HCT116 (cell line): ENCODE measurements around the gene ERP27. TPM values are rescaled to one million over a fixed set of nuclear protein-coding genes. Genes with fewer than 3 reads are reported as not detected.

Experiments used
- ATAC-seq: fragments of 200-7000 bp; cut with Tn5 transposase; 2 replicates; pipeline ENCODE4 v1.9.1; 2020; ENCODE audit warnings: mild to moderate bottlenecking, moderate library complexity
- BruUV-seq: library from RNA; stranded (reverse); fragments of 400-500 nt; replicated peaks from 2 replicates; lab custom pipeline; 2021; lab: Mats Ljungman, UMichigan
- CTCF ChIA-PET: fragments of 300-600 bp; sonication (Branson Sonifier 250); formaldehyde crosslinking; loops from one replicate; lab custom pipeline; 2021; ENCODE audit warnings: antibody characterized with exemption; lab: Charles Lee
- POLR2A ChIA-PET: fragments of 300-600, 350-600 bp; sonication (Branson Sonifier 250); formaldehyde crosslinking; loops from one replicate; lab custom pipeline; 2021; ENCODE audit warnings: antibody characterized with exemption; lab: Charles Lee
- RAD21 ChIA-PET, 2 experiments: fragments of 300-600 bp; sonication (Branson Sonifier 250); formaldehyde crosslinking; loops; one replicate each; lab custom pipeline; 2023; ENCODE audit warnings: low total read pairs in 2 of 2; ENCODE audit not compliant: uncharacterized antibody in 2 of 2, unreplicated experiment in 2 of 2, low non-redundant PET in 1 of 2; lab: Charles Lee
- DNase-seq: peaks from one replicate; pipeline ENCODE4 v3.0.0-alpha.2; 2010; ENCODE audit warnings: low read depth, low spot score
- H2AFZ ChIP-seq: fragments of 200-600 bp; shearing (Covaris generic), sonication (generic); 2 replicates; pipeline ENCODE4 v1.6.1; 2017; ENCODE audit warnings: low read depth, mixed run types, mixed read lengths, antibody characterized with exemption, low read length; ENCODE audit not compliant: poor library complexity, severe bottlenecking
- H3K27ac ChIP-seq: 2 replicates; pipeline ENCODE4 v1.5.1; 2012; ENCODE audit warnings: low read depth, low read length
- H3K27me3 ChIP-seq: fragments of 200-600 bp; sonication (generic); 2 replicates; pipeline ENCODE4 v1.6.1; 2016; ENCODE audit warnings: mixed run types, low read length, mixed read lengths; ENCODE audit not compliant: insufficient read depth
- H3K36me3 ChIP-seq, 2 experiments: fragments of 200-500 bp in 1 of 2; fragments of 200-600 bp in 1 of 2; sonication (Bioruptor generic) in 1 of 2; sonication (generic) in 1 of 2; 2 replicates each; pipeline versions ENCODE4 v1.5.1 to v1.6.1; 2014 to 2016; ENCODE audit warnings: low read length in 2 of 2, inconsistent platforms in 1 of 2, mixed read lengths in 1 of 2, mixed run types in 1 of 2; ENCODE audit not compliant: insufficient read depth in 2 of 2, control insufficient read depth in 1 of 2
- H3K4me1 ChIP-seq, 2 experiments: fragments of 200-600 bp in 1 of 2; sonication (generic) in 1 of 2; 2 replicates each; pipeline versions ENCODE4 v1.5.1 to v1.6.1; 2012 to 2017; ENCODE audit warnings: low read length in 2 of 2, inconsistent platforms in 1 of 2, mild to moderate bottlenecking in 1 of 2, mixed read lengths in 1 of 2, mixed run types in 1 of 2, moderate library complexity in 1 of 2; ENCODE audit not compliant: insufficient read depth in 2 of 2, control insufficient read depth in 1 of 2
- H3K4me2 ChIP-seq: fragments of 200-600 bp; sonication (generic); 2 replicates; pipeline ENCODE4 v1.6.1; 2017; ENCODE audit warnings: mixed run types, low read length, mixed read lengths
- H3K4me3 ChIP-seq, 2 experiments: fragments of 200-600 bp in 1 of 2; sonication (generic) in 1 of 2; replicated peaks in 1 of 2; 2 replicates each; pipeline ENCODE4 v1.5.1; 2011 to 2016; ENCODE audit warnings: low read length in 2 of 2, control low read depth in 1 of 2, low read depth in 1 of 2, mild to moderate bottlenecking in 1 of 2, mixed read lengths in 1 of 2, mixed run types in 1 of 2
- H3K79me2 ChIP-seq: fragments of 200-600 bp; sonication (generic); 2 replicates; pipeline ENCODE4 v1.6.1; 2017; ENCODE audit warnings: mild to moderate bottlenecking, mixed run types, low read length, moderate library complexity, mixed read lengths; ENCODE audit not compliant: insufficient read depth
- H3K9ac ChIP-seq: fragments of 200-600 bp; sonication (generic); 2 replicates; pipeline ENCODE4 v1.6.1; 2016; ENCODE audit warnings: low read length, mixed read lengths
- H3K9me2 ChIP-seq: fragments of 200-600 bp; sonication (generic), shearing (Covaris generic); 2 replicates; pipeline ENCODE4 v1.6.1; 2017; ENCODE audit warnings: mixed run types, mild to moderate bottlenecking, moderate library complexity; ENCODE audit not compliant: insufficient read depth
- H3K9me3 ChIP-seq, 2 experiments: fragments of 200-500 bp in 1 of 2; fragments of 200-600 bp in 1 of 2; sonication (Bioruptor generic) in 1 of 2; sonication (generic) in 1 of 2; 2 replicates each; pipeline ENCODE4 v1.6.1; 2014 to 2017; ENCODE audit warnings: low read length in 2 of 2, mixed read lengths in 2 of 2, inconsistent platforms in 1 of 2, low read depth in 1 of 2, mild to moderate bottlenecking in 1 of 2, mixed run types in 1 of 2, moderate library complexity in 1 of 2; ENCODE audit not compliant: control insufficient read depth in 1 of 2, insufficient read depth in 1 of 2
- H4K20me1 ChIP-seq: fragments of 200-600 bp; sonication (generic), shearing (Covaris generic); 2 replicates; pipeline ENCODE4 v1.6.1; 2017; ENCODE audit warnings: mixed run types, mild to moderate bottlenecking, moderate library complexity; ENCODE audit not compliant: insufficient read depth
- ATF3 ChIP-seq: IDR thresholded peaks from 2 replicates; pipeline ENCODE4 v1.6.1; 2012
- CBX3 ChIP-seq: IDR thresholded peaks from 2 replicates; pipeline ENCODE4 v1.6.1; 2012; ENCODE audit warnings: low read depth
- CEBPB ChIP-seq: IDR thresholded peaks from 2 replicates; pipeline ENCODE4 v1.6.1; 2012; ENCODE audit warnings: low read depth
- CTCF ChIP-seq, 3 experiments: fragments of 200-600 bp in 1 of 3; sonication (generic) in 1 of 3; IDR thresholded peaks in 2 of 3; conservative IDR thresholded peaks in 1 of 3; 2 replicates each; pipeline ENCODE4 v1.5.1; 2012 to 2017; ENCODE audit warnings: low read depth in 2 of 3, low read length in 2 of 3, antibody characterized with exemption in 1 of 3, borderline replicate concordance in 1 of 3, control low read depth in 1 of 3, mild to moderate bottlenecking in 1 of 3, mixed read lengths in 1 of 3, mixed run types in 1 of 3, moderate library complexity in 1 of 3; ENCODE audit not compliant: insufficient read depth in 1 of 3
- EGR1 ChIP-seq: IDR thresholded peaks from 2 replicates; pipeline ENCODE4 v1.6.1; 2012; ENCODE audit warnings: low read depth
- ELF1 ChIP-seq: IDR thresholded peaks from 2 replicates; pipeline ENCODE4 v1.6.1; 2012; ENCODE audit warnings: low read depth, borderline replicate concordance
- EZH2 ChIP-seq: fragments of 200-600 bp; sonication (generic); IDR thresholded peaks from 2 replicates; pipeline ENCODE4 v1.6.1; 2017; ENCODE audit warnings: antibody characterized with exemption, mixed run types
- FOSL1 ChIP-seq: IDR thresholded peaks from 2 replicates; pipeline ENCODE4 v1.6.1; 2012; ENCODE audit warnings: low read depth
- JUND ChIP-seq: IDR thresholded peaks from 2 replicates; pipeline ENCODE4 v1.6.1; 2012
- MAX ChIP-seq: IDR thresholded peaks from 2 replicates; pipeline ENCODE4 v1.6.1; 2012
- POLR2A ChIP-seq: IDR thresholded peaks from 2 replicates; pipeline ENCODE4 v1.7.0; 2011; ENCODE audit warnings: borderline replicate concordance; ENCODE audit not compliant: insufficient read depth, insufficient read length; ENCODE audit errors: extremely low read depth
- REST ChIP-seq: IDR thresholded peaks from 2 replicates; pipeline ENCODE4 v1.6.1; 2012; ENCODE audit warnings: low read depth
- SP1 ChIP-seq: IDR thresholded peaks from 2 replicates; pipeline ENCODE4 v1.6.1; 2012; ENCODE audit warnings: low read depth
- TCF7L2 ChIP-seq: IDR thresholded peaks from 2 replicates; pipeline ENCODE4 v1.7.0; 2011; ENCODE audit warnings: borderline replicate concordance, inconsistent platforms; ENCODE audit not compliant: insufficient read depth, insufficient read length; ENCODE audit errors: extremely low read depth
- ZBTB33 ChIP-seq: IDR thresholded peaks from 2 replicates; pipeline ENCODE4 v1.6.1; 2011; ENCODE audit warnings: mild to moderate bottlenecking, low read length, moderate library complexity; ENCODE audit not compliant: insufficient replicate concordance; ENCODE audit errors: extremely low read depth
- intact Hi-C: fragments of 100-400 bp; cut with micrococcal nuclease; formaldehyde crosslinking; loops from 2 replicates; pipeline ENCODE4 v1.10.0; 2022
- total RNA-seq: library from RNA; stranded (reverse); gene quantifications from one replicate; pipeline ENCODE4 v1.2.1, GENCODE V29; 2021; ENCODE audit not compliant: unreplicated experiment

ERP27 gene
- total RNA-seq, 1 experiment from 2014 or later, result 0.39 TPM

GRCh38 chr12:14886271-14886670, 52.1 kb downstream of the ERP27 start:
- Histone ChIP-seq H3K27ac (no peak overlapping the region), H3K9ac (no peak overlapping the region), H3K9me2 (no peaks in the 10 kb centered on the region), H3K79me2 (no peaks in the 10 kb centered on the region), H3K4me1 (no peaks in the 10 kb centered on the region; a peak in 1 of 4 replicates), H3K36me3 (no peaks in the 10 kb centered on the region), H3K27me3 (no peaks in the 10 kb centered on the region), H3K4me3 (no peak overlapping the region), H4K20me1 (no peaks in the 10 kb centered on the region; the same call in 1 of the 2 replicates), H3K4me2 (no peak overlapping the region), H2AFZ (no peak overlapping the region), H3K9me3 (no peaks in the 10 kb centered on the region)
- intact Hi-C loops, result no loop called here
- ChIA-PET POLR2A (interaction anchor here (1.1 kb wide), 1 partner anchor 15 kb away, joined by 3 read pairs; no protein-coding TSS in a partner anchor), CTCF (no interaction called here), RAD21 (no interaction called here)
- TF ChIP-seq MAX, result no peak
- TF ChIP-seq CEBPB, result no peak
- TF ChIP-seq CBX3, result no peak
- no peak for TF ChIP-seq FOSL1
- TF ChIP-seq TCF7L2, result no peak
- TF ChIP-seq ZBTB33, result no peak
- TF ChIP-seq POLR2A, result no peak
- TF ChIP-seq EZH2, result no peak
- no peak for TF ChIP-seq JUND
- TF ChIP-seq ELF1, result no peak
- TF ChIP-seq CTCF (IDR thresholded peaks at IDR 0.05 in 2 of 3, conservative IDR thresholded peaks at IDR 0.05 in 1 of 3; ENCODE audit: borderline replicate concordance in 1 of 3, insufficient read depth in 1 of 3, low read depth in 2 of 3, low read length in 2 of 3), result no peak
- TF ChIP-seq REST, result no peak
- TF ChIP-seq ATF3, result no peak
- no peak for TF ChIP-seq EGR1
- no peak for TF ChIP-seq SP1
- DNase-seq (no peak), ATAC-seq (no peak)
- no TSS peak for BruUV-seq
